Body of pancreas (tissue), 4 donors: Measurements from ENCODE around the gene GGT6. TPM values are rescaled to one million over a fixed set of nuclear protein-coding genes. Genes with fewer than 3 reads are reported as not detected.

ENCODE experiments used
- ATAC-seq: fragments of 150-250 bp; one replicate; pipeline ENCODE4 v1.9.1; 2016
- DNase-seq, 4 donors: peaks; one replicate each; pipeline ENCODE4 v3.0.0-alpha.2; 2019
- H3K27ac ChIP-seq, 4 donors: fragments of 200-600 bp; sonication (generic); 1 replicate in 3 of 4; 2 replicates in 1 of 4; pipeline versions ENCODE4 v1.5.1 to v1.6.1; 2016 to 2019; ENCODE audit warnings: mild to moderate bottlenecking in 1 of 4, mixed read lengths in 1 of 4, moderate library complexity in 1 of 4
- H3K27me3 ChIP-seq, 2 donors: fragments of 200-600 bp; sonication (generic); one replicate each; pipeline ENCODE4 v1.6.0; 2016; ENCODE audit warnings: mild to moderate bottlenecking in 1 of 2
- H3K36me3 ChIP-seq, 2 donors: fragments of 200-600 bp; sonication (generic); replicated peaks in 1 of 2; 2 replicates each; pipeline ENCODE4 v1.5.1; 2016; ENCODE audit warnings: low read depth in 2 of 2; ENCODE audit not compliant: insufficient read depth in 1 of 2
- H3K4me1 ChIP-seq: fragments of 200-600 bp; sonication (generic); one replicate; pipeline ENCODE4 v1.6.0; 2016
- H3K4me3 ChIP-seq, 2 donors: fragments of 200-600 bp; sonication (generic); 1 replicate in 1 of 2; 2 replicates in 1 of 2; pipeline ENCODE4 v1.5.1; 2016 to 2019
- H3K9me3 ChIP-seq, 3 donors: fragments of 200-600 bp; sonication (generic); 1 replicate in 2 of 3; 2 replicates in 1 of 3; pipeline ENCODE4 v1.5.1; 2016
- POLR2A ChIP-seq, 3 donors: fragments of 450-650 bp; IDR thresholded peaks; one replicate each; pipeline ENCODE4 v1.6.1; 2016; ENCODE audit warnings: antibody characterized with exemption in 3 of 3, mild to moderate bottlenecking in 2 of 3
- WGBS, 2 donors: methylation state at CpG; one replicate each; pipeline ENCODE4 v1.1.5; 2017; 5-methylcytosine and 5-hydroxymethylcytosine counted together
- intact Hi-C: fragments of 100-400 bp; cut with DNase I; formaldehyde crosslinking; loops from one replicate; pipeline ENCODE4 v1.15.1; 2023
- total RNA-seq, 2 donors: library from RNA; depleted of rRNA; stranded (reverse); fragments of >200 nt; gene quantifications; one replicate each; pipeline ENCODE4 v1.1.0, GENCODE V29; 2016
- TF ChIP-seq, protein P1 (sequence below), 7 experiments: fragments of 450-650 bp in 4 of 7; fragments of 200-600 bp in 3 of 7; sonication (generic) in 3 of 7; IDR thresholded peaks; one replicate each; pipeline ENCODE4 v1.5.1; 2016 to 2019; ENCODE audit warnings: antibody characterized with exemption in 7 of 7

GGT6 gene
- total RNA-seq, 2 donors from 2014 or later, result 29.3 to 85.7 TPM

- no peaks in the 10 kb centered on the region for H3K9me3 ChIP-seq
- ATAC-seq (no peak), DNase-seq (no peak)
- WGBS, 2 donors, result 80 to 86% methylated on average over 4 of the region's 4 CpGs
- TF ChIP-seq POLR2A (IDR thresholded peaks at IDR 0.05), result no peak
- intact Hi-C loops, result no loop called here
- H3K36me3 ChIP-seq, result no peaks in the 10 kb centered on the region
- no peaks in the 10 kb centered on the region for H3K4me1 ChIP-seq
- H3K27me3 ChIP-seq, result peaks cover 0 to 3% of the 10 kb centered on the region in 2 donors
- H3K4me3 ChIP-seq, result no peak overlapping the region
- H3K27ac ChIP-seq, result no peak overlapping the region
Observed at GRCh38 chr17:4601326-4601725, 40.9 kb upstream of the GGT6 start.

DNA sequence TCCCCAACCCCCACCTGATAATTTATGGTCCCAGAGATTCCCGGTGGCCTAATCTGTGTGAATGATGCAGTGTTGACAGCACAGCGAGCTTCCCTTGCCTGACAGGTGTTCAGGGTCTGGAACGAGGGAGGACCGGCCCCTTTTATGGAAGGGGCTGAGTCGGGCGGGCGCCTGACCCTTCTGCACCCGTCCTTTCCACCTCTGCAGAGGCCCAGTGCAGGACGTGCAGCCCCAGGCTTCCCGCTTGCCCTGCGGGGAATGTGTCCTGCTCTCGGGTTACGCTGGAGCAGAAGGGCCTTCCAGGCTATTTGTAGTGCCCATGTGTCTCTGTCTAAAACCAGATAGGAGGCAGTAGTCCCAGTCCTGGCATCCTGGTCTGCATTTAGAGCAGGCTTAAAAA lies 40.2 kb upstream of the GGT6 start:
- no peak for DNase-seq
- WGBS, 2 donors, result 32 to 71% methylated on average over 3 to 13 of the region's 13 CpGs
- Histone ChIP-seq H3K4me3 (no peak overlapping the region), H3K27ac (no peak overlapping the region), H3K27me3 (peaks cover 0 to 3% of the 10 kb centered on the region in 2 donors), H3K9me3 (no peaks in the 10 kb centered on the region), H3K36me3 (no peaks in the 10 kb centered on the region), H3K4me1 (no peaks in the 10 kb centered on the region)
- ATAC-seq, result no peak
- intact Hi-C loops, result no loop called here
- no peak for TF ChIP-seq POLR2A (IDR thresholded peaks at IDR 0.05)
- TF ChIP-seq, protein P1, sequence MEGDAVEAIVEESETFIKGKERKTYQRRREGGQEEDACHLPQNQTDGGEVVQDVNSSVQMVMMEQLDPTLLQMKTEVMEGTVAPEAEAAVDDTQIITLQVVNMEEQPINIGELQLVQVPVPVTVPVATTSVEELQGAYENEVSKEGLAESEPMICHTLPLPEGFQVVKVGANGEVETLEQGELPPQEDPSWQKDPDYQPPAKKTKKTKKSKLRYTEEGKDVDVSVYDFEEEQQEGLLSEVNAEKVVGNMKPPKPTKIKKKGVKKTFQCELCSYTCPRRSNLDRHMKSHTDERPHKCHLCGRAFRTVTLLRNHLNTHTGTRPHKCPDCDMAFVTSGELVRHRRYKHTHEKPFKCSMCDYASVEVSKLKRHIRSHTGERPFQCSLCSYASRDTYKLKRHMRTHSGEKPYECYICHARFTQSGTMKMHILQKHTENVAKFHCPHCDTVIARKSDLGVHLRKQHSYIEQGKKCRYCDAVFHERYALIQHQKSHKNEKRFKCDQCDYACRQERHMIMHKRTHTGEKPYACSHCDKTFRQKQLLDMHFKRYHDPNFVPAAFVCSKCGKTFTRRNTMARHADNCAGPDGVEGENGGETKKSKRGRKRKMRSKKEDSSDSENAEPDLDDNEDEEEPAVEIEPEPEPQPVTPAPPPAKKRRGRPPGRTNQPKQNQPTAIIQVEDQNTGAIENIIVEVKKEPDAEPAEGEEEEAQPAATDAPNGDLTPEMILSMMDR (IDR thresholded peaks at IDR 0.05), result no peak

DNA sequence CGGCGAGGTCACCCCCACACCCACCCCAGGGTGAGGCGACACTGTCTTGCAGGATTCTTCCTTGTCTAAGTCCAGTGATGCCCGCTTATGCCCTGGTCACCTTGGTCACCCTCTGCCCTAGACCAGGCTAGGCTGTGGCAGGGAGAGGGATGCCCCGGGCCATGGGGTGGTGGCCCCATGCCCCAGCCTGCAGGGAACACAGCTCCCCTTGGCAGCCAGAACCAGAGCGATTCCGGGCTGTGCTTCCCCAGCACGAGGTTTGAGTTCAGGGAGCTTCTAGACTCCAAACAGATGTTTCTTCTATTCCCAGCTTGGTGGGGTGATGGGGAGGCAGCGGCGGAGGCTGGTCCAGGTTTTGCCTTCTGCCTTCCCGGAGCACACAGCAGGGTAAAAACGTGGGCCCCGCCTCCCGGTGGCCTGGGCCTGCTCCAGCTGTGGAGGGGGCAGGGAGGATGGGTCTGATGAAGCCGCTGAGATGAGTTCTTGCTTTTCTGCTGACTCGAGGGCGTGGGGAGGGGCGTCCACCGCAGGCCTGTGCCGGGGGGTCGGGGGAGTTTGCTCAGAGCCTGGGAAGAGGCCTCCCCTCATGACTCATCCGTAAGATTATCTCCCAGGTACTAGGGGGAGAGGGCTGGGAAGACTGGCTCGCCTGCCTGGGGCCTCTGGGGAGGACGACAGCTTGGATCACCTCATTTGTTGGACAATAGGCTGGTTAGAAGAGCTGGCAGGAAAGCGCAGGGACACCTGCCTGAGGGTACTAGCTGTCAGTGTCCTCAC lies 39.3 kb upstream of the GGT6 start:
- 40 to 48% methylated on average over 2 to 23 of the region's 25 CpGs for WGBS, 2 donors
- no peaks in the 10 kb centered on the region for H3K9me3 ChIP-seq
- ATAC-seq, result peak; percentile 16
- no peak for DNase-seq
- intact Hi-C loops, result no loop called here
- H3K36me3 ChIP-seq, result no peaks in the 10 kb centered on the region
- H3K27me3 ChIP-seq, result peaks cover 0 to 3% of the 10 kb centered on the region in 2 donors
- no peaks in the 10 kb centered on the region for H3K4me1 ChIP-seq
- TF ChIP-seq, protein P1 (IDR thresholded peaks at IDR 0.05), result no peak
- no peak for TF ChIP-seq POLR2A (IDR thresholded peaks at IDR 0.05)
- H3K27ac ChIP-seq, result no peak overlapping the region
- no peak overlapping the region for H3K4me3 ChIP-seq

GRCh38 chr17:4598776-4599504 lies 38.6 kb upstream of the GGT6 start:
- WGBS, 2 donors, result 70 to 76% methylated on average over 18 to 20 of the region's 20 CpGs
- peak in 2 of 4 donors; percentile 32 to 52 for DNase-seq

DNA sequence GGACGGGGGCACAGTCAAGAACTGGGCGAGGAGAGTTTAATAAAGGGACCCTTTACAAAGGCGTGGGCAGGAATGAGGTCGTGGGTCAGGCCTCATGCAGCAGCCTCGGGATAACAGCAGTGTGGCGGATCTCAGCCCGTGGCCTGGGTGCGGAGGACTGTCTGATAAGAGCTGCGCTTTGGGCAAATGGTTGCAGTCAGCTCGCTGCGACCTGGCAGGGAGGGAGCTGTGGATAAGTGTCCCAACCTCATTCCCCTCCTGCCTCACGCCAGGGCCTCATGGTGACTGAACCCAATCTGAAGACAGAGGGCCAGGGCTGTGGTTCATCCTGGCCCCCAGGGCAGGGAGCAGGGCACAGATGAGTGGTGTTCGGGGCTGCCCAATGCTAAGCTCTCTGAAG lies 37.6 kb upstream of the GGT6 start:
- ATAC-seq, result no peak
- Histone ChIP-seq H3K36me3 (no peaks in the 10 kb centered on the region), H3K27me3 (peaks cover 0 to 3% of the 10 kb centered on the region in 2 donors), H3K4me3 (no peak overlapping the region), H3K9me3 (no peaks in the 10 kb centered on the region), H3K4me1 (no peaks in the 10 kb centered on the region), H3K27ac (no peak overlapping the region)
- 67 to 70% methylated on average over 7 to 13 of the region's 13 CpGs for WGBS, 2 donors
- TF ChIP-seq POLR2A (IDR thresholded peaks at IDR 0.05), result no peak
- TF ChIP-seq, protein P1 (IDR thresholded peaks at IDR 0.05), result no peak
- no peak for DNase-seq
- intact Hi-C loops, result no loop called here

More at GRCh38 chr17:4598776-4599504, 38.6 kb upstream of the GGT6 start:
- no peak overlapping the region for H3K4me3 ChIP-seq
- H3K36me3 ChIP-seq, result no peaks in the 10 kb centered on the region
- no peaks in the 10 kb centered on the region for H3K4me1 ChIP-seq
- H3K27ac ChIP-seq, result no peak overlapping the region
- ATAC-seq, result no peak
- H3K27me3 ChIP-seq, result peaks cover 0 to 3% of the 10 kb centered on the region in 2 donors
- TF ChIP-seq, protein P1 (IDR thresholded peaks at IDR 0.05), result no peak
- TF ChIP-seq POLR2A (IDR thresholded peaks at IDR 0.05), result no peak
- H3K9me3 ChIP-seq, result no peaks in the 10 kb centered on the region
- intact Hi-C loops, result no loop called here
